ENCODE data around the gene TNS2.

DNA sequence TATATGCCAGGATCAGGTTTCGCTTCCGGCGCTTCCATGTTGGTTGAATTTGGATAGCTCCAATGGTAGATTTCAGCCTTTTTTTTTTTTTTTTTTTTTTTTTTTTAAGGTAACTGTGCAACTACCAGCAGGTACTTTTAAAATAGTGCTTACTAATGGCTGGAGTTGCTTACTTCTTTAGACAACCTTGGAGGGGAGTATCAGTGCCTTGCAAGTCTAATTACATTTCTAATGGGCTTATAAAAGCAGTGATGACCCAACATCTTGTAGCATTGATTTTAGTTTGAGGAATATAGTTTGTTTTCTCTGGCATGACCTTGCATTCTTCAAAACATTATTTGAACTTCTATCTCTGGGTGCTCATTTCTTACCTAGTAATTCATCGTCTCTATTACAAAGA lies 42.5 kb upstream of the TNS2 start:
- TF ChIP-seq, protein P1, sequence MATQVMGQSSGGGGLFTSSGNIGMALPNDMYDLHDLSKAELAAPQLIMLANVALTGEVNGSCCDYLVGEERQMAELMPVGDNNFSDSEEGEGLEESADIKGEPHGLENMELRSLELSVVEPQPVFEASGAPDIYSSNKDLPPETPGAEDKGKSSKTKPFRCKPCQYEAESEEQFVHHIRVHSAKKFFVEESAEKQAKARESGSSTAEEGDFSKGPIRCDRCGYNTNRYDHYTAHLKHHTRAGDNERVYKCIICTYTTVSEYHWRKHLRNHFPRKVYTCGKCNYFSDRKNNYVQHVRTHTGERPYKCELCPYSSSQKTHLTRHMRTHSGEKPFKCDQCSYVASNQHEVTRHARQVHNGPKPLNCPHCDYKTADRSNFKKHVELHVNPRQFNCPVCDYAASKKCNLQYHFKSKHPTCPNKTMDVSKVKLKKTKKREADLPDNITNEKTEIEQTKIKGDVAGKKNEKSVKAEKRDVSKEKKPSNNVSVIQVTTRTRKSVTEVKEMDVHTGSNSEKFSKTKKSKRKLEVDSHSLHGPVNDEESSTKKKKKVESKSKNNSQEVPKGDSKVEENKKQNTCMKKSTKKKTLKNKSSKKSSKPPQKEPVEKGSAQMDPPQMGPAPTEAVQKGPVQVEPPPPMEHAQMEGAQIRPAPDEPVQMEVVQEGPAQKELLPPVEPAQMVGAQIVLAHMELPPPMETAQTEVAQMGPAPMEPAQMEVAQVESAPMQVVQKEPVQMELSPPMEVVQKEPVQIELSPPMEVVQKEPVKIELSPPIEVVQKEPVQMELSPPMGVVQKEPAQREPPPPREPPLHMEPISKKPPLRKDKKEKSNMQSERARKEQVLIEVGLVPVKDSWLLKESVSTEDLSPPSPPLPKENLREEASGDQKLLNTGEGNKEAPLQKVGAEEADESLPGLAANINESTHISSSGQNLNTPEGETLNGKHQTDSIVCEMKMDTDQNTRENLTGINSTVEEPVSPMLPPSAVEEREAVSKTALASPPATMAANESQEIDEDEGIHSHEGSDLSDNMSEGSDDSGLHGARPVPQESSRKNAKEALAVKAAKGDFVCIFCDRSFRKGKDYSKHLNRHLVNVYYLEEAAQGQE (IDR thresholded peaks at IDR 0.05; ENCODE audit: insufficient read depth in 1 of 2, low read depth in 2 of 2, low read length in 2 of 2): no peak
- TF ChIP-seq POLR2AphosphoS5 (IDR thresholded peaks at IDR 0.05; ENCODE audit: low read depth, low read length): no peak
- no peak for TF ChIP-seq SIN3A (IDR thresholded peaks at IDR 0.05; ENCODE audit: borderline replicate concordance, insufficient read depth, low read length)

Measured in PFSK-1 (cell line).